GM21825 (cell line): ENCODE data around the gene NFATC1.

Experiments used
- ATAC-seq: cut with Tn5 transposase; IDR thresholded peaks from one replicate; pipeline ENCODE4 v1.9.1; 2021; ENCODE audit warnings: mild to moderate bottlenecking, moderate library complexity; ENCODE audit not compliant: unreplicated experiment

Gene NFATC1

GRCh38 chr18:79387214-79387613, 8.5 kb upstream of the NFATC1 start:
- ATAC-seq = no peak

- ATAC-seq = no peak
These were observed 8.1 kb upstream of the NFATC1 start for GRCh38 chr18:79387615-79388014.

DNA sequence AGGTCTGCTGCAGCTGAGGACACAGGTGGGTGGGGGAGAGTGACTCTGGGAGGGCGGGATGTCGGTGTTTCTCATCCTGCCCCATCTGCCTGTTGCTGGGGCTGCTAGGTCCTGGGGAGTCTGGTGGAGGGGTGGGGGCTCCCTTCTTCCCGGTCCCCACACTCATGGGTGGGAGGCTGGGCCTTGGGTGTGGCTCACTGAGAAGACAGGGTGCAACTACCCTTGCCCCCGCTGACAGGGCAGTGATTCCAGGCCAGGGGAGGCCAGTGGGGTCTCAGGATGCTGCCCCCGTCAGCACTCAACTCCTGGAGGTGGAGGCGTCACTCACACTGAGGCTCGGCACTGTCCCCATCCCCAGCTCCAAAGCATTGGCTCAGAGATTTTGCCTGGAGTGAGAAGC, 7.7 kb upstream of the NFATC1 start:
- no peak for ATAC-seq

DNA sequence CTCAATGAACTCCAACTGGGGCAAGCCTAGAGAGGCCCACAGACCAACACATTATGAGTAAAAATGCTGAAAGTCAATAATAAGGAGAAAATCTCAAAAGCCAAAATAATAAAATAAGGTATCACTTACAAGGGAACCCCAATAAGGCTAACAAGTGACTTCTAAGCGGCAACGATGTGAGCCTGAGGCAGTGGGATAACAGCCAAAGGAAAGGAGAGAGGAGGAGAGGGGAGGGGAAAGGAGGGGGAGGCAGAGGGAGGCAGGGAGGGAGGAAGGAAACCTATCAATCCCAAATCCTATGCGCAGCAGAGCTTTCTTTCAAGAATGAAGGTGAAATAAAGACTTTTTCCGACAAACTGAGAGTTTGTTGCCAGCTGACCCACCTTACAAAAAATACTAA, 6.0 kb upstream of the NFATC1 start:
- no peak for ATAC-seq

DNA sequence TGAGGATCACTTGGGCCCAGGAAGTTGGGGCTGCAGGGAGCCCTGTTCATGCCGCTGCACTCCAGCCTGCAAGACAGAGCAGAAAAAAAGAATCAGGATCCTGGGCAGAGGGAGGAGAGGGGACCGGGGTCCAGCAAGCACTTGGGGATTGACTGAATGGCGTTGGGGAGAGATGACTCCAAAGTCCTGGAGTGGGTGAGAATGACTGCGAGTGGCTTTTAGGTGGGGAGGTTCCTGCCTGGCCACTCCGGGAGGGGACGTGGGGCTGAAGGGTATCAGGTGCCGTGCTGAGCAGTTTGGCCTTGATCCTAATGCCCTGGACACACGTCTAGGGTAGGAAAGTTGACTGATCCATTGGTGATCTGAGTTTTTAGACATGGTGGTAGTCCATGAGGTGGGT, 3.5 kb upstream of the NFATC1 start:
- no peak for ATAC-seq

GRCh38 chr18:79393181-79393634, 2.5 kb upstream of the NFATC1 start:
- ATAC-seq = no peak

GRCh38 chr18:79393635-79394533, 1.8 kb upstream of the NFATC1 start:
- no peak for ATAC-seq

- no peak for ATAC-seq
These were observed 1.0 kb upstream of the NFATC1 start for GRCh38 chr18:79394534-79395307.

DNA sequence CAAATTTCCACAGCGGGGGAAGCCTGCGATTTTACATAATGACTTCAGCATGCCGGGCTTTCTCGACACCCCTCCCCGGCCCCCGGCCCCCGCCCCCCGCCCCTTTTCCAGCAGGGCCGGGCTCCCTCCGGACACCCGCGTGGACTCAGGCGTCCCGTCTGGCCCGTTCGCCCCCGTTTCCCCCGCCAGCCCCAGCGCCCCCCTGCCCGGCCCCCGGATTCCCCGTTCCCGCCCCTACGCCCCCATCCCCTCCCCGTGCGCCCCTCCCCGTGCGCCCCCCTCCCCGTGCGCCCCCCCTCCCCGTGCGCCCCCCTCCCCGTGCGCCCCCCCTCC, 456 bp upstream of the NFATC1 start:
- ATAC-seq = no peak

GRCh38 chr18:79396431-79397246, 909 bp downstream of the NFATC1 start:
- peak; percentile 30 for ATAC-seq

DNA sequence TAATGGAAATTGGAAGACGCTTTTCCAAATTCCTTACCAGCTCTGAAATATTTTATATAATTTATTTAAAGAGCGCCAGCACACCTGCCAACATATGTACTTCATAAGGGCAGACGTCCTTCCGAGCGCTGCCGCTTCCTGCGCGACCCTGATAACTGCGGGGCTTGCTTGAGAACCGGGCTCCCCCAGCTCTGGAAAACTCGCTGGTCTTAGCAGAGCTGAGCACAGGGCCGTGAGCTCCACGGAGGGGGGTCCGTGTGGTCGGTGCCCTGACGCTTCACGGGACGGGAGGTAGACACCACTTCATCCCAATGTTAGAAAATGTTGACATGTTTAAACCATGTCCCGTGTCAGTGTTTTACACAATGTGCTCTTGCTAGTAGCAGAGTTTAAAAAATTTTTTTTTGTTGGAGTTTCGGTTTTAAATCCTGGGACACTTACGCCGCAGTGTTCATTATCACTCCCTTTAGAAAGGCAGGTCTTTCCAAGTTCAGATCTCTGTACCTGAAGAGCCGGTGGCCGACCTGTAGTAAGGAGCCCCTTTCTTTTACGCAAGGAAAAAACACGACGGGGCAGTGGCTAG, 1.6 kb downstream of the NFATC1 start:
- no peak for ATAC-seq

GRCh38 chr18:79397830-79398761, 2.4 kb downstream of the NFATC1 start:
- no peak for ATAC-seq

GRCh38 chr18:79399275-79400081, 3.7 kb downstream of the NFATC1 start:
- ATAC-seq = no peak

DNA sequence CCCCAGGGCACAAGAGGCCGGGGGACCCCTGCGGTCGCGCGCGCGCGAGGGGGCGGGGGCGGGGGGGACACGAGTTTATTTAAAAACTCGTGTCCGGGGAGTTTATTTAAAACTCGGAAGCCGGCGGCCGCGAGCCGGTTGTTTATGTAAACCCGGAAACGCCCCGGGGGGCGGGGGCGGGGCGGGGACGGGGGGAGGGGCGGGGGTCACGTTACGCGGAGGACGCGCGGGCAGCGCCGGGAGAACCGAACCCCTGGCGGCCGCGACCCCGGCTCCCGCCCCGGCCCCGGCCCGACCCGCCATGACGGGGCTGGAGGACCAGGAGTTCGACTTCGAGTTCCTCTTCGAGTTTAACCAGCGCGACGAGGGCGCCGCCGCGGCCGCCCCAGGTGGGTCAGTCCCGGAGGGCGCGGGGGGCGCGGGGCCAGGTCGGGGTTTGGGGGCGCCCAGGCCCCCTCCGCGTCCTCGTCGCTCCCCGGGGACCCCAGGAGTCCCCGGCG, 4.4 kb downstream of the NFATC1 start:
- peak; percentile 23 for ATAC-seq

- no peak for ATAC-seq
These were observed 5.1 kb downstream of the NFATC1 start for GRCh38 chr18:79400591-79401381.

DNA sequence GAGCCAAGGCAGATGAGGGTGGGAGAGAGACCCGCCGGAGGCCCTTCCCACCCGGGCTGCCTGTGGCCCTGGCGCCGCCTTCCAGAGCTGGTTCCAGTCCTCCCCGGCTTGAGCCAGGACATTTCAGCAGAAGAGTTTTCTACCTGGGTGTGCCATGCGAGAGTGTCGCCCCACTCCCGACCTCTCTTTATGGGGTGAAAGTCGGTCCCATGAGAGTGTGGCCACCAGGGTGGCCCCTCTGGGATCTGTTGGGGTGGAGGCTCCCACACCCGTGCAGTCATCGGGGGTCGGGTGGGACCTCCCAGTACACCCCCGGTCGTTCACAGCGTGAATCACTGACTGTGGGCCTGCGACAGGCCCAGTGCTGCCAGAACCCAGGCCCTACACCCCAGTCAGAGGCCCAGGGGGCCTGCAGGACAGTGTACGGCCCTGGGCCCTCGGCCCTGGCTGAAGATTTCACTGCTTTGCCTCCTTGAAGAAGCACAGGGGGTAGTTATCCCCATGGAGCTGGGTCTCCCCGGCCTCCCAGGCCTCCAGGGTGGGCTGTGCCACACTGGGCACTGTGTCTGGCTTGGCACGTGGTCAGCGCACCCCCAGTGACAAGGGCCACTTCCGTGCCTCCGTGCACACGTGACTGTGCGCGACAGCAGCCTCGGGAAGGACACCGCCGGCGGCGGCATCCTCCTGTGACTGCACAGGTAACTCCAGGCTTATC, 5.9 kb downstream of the NFATC1 start:
- no peak for ATAC-seq

DNA sequence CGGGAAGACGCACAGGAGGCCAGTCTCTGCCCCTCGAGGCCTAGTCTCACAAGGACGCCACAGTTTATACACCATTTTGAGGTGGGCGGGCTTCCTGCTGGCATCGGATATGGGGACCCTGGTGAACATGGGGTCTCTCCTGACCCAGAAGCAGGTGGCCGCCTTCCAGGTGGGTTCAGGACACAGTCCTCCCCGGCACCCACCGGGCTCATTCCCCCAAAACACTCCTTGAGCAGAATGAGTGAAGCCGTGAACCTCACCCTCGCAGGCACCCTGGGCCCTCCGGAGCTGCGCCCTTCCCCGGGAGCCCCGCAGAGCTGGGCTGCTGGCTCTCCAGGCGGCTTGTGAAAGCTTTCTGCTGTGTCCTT, 6.5 kb downstream of the NFATC1 start:
- ATAC-seq = no peak
